ENCODE data around the gene PREB. TPM values are rescaled to one million over a fixed set of nuclear protein-coding genes. Genes with fewer than 3 reads are reported as not detected.

Gene PREB
- total and polyA plus RNA-seq, 2 of the 13 experiments (the other 11 are each of a cell fraction or from before 2014, with no cell fraction given), result 112 to 192 TPM

DNA sequence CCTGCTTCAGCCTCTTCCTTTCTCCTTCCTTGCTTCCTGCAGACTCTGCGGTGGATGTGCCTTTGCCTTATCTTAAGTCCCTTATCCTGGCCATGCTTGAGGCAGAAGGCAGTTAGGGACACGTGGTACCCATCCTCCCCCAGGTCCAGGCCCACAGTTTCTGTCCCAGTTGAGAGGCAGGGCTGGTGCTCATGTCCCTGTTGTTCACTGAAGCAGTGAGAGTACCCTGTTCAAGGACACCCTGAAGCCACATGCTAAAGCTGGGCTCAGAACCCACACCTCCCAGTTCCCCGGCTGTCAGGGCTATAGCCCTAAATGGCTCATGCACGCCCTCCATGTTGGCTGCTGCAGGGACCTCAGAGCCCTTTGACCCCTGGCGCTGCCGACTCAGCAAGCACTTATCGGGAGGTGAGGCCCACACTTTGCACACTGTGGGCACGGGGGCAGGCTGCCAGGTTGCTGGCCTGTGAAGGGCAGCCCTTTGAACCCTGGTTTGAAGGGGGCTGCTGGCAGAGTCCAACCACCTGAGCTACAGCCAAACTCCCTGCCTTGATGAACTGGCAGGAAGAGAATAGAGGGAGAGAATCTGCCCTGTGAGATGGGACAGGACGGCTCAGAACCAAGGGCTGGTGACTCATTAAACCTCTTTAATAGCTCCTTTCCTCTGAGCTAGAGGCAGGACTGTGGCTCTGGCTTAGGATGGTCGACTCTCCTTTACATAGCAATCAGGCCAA, 41.6 kb downstream of the PREB start (continued):
- TF ChIP-seq, protein P1, sequence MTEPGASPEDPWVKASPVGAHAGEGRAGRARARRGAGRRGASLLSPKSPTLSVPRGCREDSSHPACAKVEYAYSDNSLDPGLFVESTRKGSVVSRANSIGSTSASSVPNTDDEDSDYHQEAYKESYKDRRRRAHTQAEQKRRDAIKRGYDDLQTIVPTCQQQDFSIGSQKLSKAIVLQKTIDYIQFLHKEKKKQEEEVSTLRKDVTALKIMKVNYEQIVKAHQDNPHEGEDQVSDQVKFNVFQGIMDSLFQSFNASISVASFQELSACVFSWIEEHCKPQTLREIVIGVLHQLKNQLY (CRISPR knock-in tag; IDR thresholded peaks at IDR 0.05), result peak; percentile 95
- TF ChIP-seq, protein P2, sequence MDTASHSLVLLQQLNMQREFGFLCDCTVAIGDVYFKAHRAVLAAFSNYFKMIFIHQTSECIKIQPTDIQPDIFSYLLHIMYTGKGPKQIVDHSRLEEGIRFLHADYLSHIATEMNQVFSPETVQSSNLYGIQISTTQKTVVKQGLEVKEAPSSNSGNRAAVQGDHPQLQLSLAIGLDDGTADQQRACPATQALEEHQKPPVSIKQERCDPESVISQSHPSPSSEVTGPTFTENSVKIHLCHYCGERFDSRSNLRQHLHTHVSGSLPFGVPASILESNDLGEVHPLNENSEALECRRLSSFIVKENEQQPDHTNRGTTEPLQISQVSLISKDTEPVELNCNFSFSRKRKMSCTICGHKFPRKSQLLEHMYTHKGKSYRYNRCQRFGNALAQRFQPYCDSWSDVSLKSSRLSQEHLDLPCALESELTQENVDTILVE (CRISPR knock-in tag; IDR thresholded peaks at IDR 0.05), result peak; percentile 81
- no peak for TF ChIP-seq CC2D1A (CRISPR knock-in tag; IDR thresholded peaks at IDR 0.05)
- TF ChIP-seq, protein P3, sequence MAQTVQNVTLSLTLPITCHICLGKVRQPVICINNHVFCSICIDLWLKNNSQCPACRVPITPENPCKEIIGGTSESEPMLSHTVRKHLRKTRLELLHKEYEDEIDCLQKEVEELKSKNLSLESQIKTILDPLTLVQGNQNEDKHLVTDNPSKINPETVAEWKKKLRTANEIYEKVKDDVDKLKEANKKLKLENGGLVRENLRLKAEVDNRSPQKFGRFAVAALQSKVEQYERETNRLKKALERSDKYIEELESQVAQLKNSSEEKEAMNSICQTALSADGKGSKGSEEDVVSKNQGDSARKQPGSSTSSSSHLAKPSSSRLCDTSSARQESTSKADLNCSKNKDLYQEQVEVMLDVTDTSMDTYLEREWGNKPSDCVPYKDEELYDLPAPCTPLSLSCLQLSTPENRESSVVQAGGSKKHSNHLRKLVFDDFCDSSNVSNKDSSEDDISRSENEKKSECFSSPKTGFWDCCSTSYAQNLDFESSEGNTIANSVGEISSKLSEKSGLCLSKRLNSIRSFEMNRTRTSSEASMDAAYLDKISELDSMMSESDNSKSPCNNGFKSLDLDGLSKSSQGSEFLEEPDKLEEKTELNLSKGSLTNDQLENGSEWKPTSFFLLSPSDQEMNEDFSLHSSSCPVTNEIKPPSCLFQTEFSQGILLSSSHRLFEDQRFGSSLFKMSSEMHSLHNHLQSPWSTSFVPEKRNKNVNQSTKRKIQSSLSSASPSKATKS (CRISPR knock-in tag; IDR thresholded peaks at IDR 0.05), result no peak
- peak; percentile 98 for TF ChIP-seq ZNF775 (CRISPR knock-in tag; IDR thresholded peaks at IDR 0.05; ENCODE audit: borderline replicate concordance)
- no peak; the same call in none of the 2 replicates for TF ChIP-seq ZNF296 (CRISPR knock-in tag; conservative IDR thresholded peaks at IDR 0.05)
- TF ChIP-seq CHCHD3 (CRISPR knock-in tag; IDR thresholded peaks at IDR 0.05), result no peak
- TF ChIP-seq MEIS2 (CRISPR knock-in tag; IDR thresholded peaks at IDR 0.05), result 0 out of 2 replicates have a peak, but pooled peaks have one; percentile 58
- no peak for TF ChIP-seq ZSCAN20 (CRISPR knock-in tag; IDR thresholded peaks at IDR 0.05; ENCODE audit: borderline replicate concordance)
- TF ChIP-seq RBM22 (optimal IDR thresholded peaks at IDR 0.05; ENCODE audit: low read length), result no peak

Measured in HepG2 (cell line).